ENCODE measurements around the gene INTS6. TPM values are rescaled to one million over a fixed set of nuclear protein-coding genes. Genes with fewer than 3 reads are reported as not detected.

Gene INTS6
- total RNA-seq, 2 experiments from 2014 or later = 40.4 to 41.0 TPM

DNA sequence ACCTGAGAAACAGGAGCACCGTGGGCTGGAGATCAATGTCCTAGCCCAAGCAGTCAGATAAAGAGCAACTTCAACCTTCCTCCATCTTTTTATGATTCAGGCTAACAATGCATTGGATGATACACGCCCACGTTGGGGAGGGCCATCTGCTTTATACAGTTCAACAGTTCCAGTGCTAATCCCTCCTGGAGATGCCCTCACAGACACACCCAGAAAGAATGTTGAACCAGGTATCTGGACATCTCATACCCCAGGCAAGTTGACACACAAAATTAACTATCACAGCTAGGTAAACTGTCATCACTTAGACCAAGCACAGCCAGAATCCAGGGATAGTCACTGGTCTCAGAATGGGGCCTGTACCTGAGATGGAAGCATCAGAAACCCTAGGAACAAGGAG, 134.0 kb downstream of the INTS6 start:
- CTCF ChIA-PET = no interaction called here
- Mint-ChIP-seq H3K9me3 (no peaks in the 10 kb centered on the region), H3K4me1 (ENCODE audit: low read depth) (no peaks in the 10 kb centered on the region), H3K27ac (no peak overlapping the region), H3K27me3 (ENCODE audit: low read depth) (no peaks in the 10 kb centered on the region), H3K36me3 (ENCODE audit: low read depth) (no peaks in the 10 kb centered on the region), H3K4me3 (no peak overlapping the region)
- DNase-seq = no peak
- intact Hi-C loops (cut with micrococcal nuclease) = no loop called here

DNA sequence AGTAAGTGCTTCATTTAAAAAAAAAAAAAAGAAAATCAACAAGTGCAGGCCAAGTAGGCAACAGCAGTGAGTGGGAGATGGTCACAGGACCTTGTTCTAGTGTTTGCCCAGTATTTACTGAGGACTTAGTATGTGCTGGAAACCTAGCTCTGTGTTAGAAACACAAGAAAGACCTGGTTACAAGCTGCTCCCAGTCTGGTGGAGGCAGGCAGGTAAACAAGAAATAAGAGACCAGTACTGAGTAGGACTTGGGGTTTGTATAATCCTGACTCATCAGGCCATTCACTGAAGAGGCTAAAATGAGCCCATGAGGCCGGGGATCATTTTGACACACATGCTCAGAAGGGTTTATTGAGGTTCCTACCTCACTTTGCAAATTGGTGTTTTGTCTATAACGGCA, 134.8 kb downstream of the INTS6 start:
- no peaks in the 10 kb centered on the region for H3K36me3 Mint-ChIP-seq (ENCODE audit: low read depth)
- H3K9me3 Mint-ChIP-seq = no peaks in the 10 kb centered on the region
- intact Hi-C loops (cut with micrococcal nuclease) = no loop called here
- H3K4me1 Mint-ChIP-seq (ENCODE audit: low read depth) = no peaks in the 10 kb centered on the region
- H3K27me3 Mint-ChIP-seq (ENCODE audit: low read depth) = no peaks in the 10 kb centered on the region
- CTCF ChIA-PET = interaction anchor here (0.6 to 0.7 kb wide), 2 partner anchors 213 to 322 kb away, joined by 4 to 5 read pairs; no protein-coding TSS in a partner anchor
- no peak overlapping the region for H3K4me3 Mint-ChIP-seq
- H3K27ac Mint-ChIP-seq = no peak overlapping the region
- DNase-seq = no peak

DNA sequence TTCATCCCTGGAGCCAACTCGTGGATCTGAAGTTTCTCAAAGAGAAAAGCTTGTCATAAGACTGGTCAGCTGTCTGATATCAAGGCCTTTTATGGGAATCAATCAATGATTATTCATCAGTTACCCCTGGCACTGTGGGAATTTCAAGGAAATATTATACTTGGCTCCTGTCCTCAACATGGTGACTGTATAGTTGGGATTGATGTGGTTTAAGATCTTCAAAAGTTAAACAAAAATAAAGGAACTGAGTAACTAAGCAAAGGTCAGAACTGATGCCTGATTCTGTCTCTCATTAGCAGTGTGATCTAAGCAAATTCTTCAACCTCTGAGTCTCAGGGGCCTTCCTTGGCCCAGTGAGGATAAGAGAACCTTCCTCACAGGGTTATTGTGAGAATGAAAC, 135.6 kb downstream of the INTS6 start:
- Mint-ChIP-seq H3K36me3 (ENCODE audit: low read depth) (no peaks in the 10 kb centered on the region), H3K4me1 (ENCODE audit: low read depth) (no peaks in the 10 kb centered on the region), H3K27ac (no peak overlapping the region), H3K9me3 (no peaks in the 10 kb centered on the region), H3K4me3 (no peak overlapping the region), H3K27me3 (ENCODE audit: low read depth) (peaks cover under 1% of the 10 kb centered on the region)
- CTCF ChIA-PET = interaction anchor here (1.2 kb wide), 1 partner anchor 13 kb away, joined by 4 read pairs; no protein-coding TSS in a partner anchor
- intact Hi-C loops (cut with micrococcal nuclease) = no loop called here
- DNase-seq = no peak

DNA sequence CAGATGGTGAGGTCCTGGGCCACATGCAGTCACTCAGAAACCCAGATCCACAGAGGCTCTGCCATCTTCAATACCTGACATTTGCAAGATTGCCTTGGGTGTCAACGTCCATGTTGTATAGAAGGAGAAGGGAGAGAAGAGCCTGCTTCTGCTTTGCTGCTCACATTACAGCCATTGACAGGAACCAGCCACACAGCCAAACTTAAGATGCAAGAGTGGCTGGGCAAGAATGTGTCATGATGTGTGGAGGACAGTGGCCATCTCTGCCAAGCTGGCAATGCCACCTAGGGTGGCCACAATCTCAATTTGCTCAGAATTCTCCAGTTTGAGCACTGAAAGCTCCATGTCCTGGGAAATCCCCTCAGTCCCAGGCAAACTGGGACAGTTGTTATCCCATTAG, 139.2 kb downstream of the INTS6 start:
- no peak overlapping the region for H3K4me3 Mint-ChIP-seq
- CTCF ChIA-PET = no interaction called here
- no peaks in the 10 kb centered on the region for H3K36me3 Mint-ChIP-seq (ENCODE audit: low read depth)
- peaks cover 3% of the 10 kb centered on the region for H3K27me3 Mint-ChIP-seq (ENCODE audit: low read depth)
- intact Hi-C loops (cut with micrococcal nuclease) = no loop called here
- H3K27ac Mint-ChIP-seq = no peak overlapping the region
- H3K9me3 Mint-ChIP-seq = no peaks in the 10 kb centered on the region
- no peaks in the 10 kb centered on the region for H3K4me1 Mint-ChIP-seq (ENCODE audit: low read depth)
- DNase-seq = no peak

DNA sequence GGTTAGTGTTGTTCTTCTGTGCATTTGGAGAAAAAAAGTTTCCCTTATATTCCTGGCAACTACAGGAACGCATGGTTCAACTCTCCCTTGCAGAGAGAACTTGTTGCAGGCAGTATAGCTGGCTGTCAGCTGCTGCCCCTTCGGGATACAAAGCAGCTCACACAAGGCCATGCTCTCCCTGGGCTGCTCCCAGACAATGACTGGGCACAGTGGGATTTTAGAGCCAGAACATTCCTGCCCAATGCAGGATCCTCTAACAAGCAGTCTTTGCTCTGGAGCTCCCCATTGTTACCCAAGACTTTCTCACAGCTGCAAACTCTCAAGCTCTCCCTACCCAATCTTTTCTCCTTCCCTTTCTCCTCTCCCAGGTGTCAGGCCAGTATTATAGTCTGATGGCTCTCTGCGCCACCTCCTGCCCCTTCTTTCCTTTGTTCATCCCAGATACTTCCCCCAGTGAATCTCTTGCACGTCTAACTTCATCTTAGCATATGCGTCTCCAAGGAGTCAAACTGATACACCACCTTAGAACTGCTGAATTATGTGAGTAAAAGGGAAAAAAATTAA, 140.8 kb downstream of the INTS6 start:
- Mint-ChIP-seq H3K27me3 (ENCODE audit: low read depth) (peaks cover 3% of the 10 kb centered on the region), H3K27ac (no peak overlapping the region), H3K36me3 (ENCODE audit: low read depth) (no peaks in the 10 kb centered on the region), H3K4me3 (no peak overlapping the region), H3K9me3 (no peaks in the 10 kb centered on the region), H3K4me1 (ENCODE audit: low read depth) (no peaks in the 10 kb centered on the region)
- CTCF ChIA-PET = interaction anchor here (0.6 to 1.4 kb wide), 3 partner anchors 22 to 26 kb away, joined by 3 read pairs; no protein-coding TSS in a partner anchor
- DNase-seq = no peak
- intact Hi-C loops (cut with micrococcal nuclease) = no loop called here

Small RNA genes lying within 50 kb of the gene (microRNA-seq; reads per million reads assigned to microRNA genes)
- not detected for gene MIR5693 (ENCODE audit: borderline microRNAs expressed, borderline replicate concordance)

Other genes starting within 250 kb of the INTS6 start
- not detected for gene FAM124A, start 230.6 kb downstream of the INTS6 start, total RNA-seq
- not detected for gene SERPINE3, start 113.3 kb downstream of the INTS6 start, total RNA-seq
- 10 to 100 TPM in 1 of 2 experiments, 1 to 10 TPM in 1; 8.3 to 11.3 TPM for gene WDFY2, start 131.4 kb upstream of the INTS6 start, total RNA-seq

Measured in activated naive CD4-positive, alpha-beta T cell treated with anti-CD3 and anti-CD28 coated beads for 36 hours (primary cell).